ENCODE measurements around the gene PALD1.

DNA sequence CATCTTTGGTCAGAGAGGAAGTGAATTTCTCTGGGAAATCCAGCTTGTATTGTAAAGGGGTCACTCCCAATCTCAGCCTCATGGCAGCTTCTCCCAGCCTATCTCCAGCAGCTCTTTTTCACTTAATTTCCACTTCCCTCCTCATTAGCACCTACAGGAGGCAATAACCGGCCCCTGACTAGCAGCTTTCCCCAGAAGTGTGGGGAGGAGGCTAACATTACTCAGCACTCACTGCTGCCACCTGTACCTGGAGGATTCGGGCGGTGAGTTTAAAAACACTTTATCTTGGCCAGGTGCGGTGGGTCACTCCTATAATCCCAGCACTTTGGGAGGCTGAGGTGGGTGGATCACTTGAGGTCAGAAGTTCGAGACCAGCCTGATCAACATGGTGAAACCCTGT, 40.8 kb upstream of the PALD1 start:
- TF ChIP-seq POLR2AphosphoS5 (IDR thresholded peaks at IDR 0.05): no peak
- TF ChIP-seq, protein P1, sequence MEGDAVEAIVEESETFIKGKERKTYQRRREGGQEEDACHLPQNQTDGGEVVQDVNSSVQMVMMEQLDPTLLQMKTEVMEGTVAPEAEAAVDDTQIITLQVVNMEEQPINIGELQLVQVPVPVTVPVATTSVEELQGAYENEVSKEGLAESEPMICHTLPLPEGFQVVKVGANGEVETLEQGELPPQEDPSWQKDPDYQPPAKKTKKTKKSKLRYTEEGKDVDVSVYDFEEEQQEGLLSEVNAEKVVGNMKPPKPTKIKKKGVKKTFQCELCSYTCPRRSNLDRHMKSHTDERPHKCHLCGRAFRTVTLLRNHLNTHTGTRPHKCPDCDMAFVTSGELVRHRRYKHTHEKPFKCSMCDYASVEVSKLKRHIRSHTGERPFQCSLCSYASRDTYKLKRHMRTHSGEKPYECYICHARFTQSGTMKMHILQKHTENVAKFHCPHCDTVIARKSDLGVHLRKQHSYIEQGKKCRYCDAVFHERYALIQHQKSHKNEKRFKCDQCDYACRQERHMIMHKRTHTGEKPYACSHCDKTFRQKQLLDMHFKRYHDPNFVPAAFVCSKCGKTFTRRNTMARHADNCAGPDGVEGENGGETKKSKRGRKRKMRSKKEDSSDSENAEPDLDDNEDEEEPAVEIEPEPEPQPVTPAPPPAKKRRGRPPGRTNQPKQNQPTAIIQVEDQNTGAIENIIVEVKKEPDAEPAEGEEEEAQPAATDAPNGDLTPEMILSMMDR (IDR thresholded peaks at IDR 0.05): no peak
- TF ChIP-seq POLR2A (IDR thresholded peaks at IDR 0.05): no peak
- no peak for TF ChIP-seq EP300 (IDR thresholded peaks at IDR 0.05)

Data from sigmoid colon (tissue), 4 donors.